ENCODE results near the gene VAPB.

The VAPB gene

DNA sequence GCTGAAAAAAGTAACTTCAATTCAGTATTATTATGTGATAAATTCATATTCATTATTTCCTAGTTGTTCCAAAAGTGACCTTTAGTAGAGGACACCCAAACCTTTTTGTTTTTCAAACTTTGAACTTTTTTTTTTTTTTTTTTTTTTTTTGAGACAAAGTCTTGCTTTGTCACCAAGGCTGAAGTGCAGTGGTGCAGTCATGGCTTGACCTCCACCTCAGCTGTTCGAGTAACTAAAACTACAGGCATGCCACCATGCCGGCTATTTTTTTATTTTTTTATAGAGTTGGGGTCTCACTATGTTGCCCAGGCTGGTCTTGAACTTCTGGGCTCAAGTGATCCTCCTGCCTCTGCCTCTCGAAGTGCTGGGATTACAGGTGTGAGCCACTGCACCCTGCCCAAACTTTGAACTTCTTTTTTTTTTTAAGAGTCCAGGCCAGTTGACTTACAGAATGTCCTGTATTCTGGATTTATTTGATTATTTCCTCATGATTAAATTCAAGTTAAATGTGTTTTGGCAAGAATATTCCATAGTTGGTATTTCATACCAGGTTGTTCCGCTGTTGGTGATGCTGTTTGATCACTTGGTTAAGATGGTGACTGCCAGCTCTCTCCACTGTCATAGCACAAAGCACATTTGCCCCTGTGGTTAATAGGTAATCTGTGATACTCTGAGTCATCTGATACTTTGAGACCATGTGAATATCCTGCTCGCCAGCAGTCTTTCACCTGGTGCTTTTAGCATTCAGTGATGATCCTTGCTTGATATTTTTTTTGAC, 48.0 kb downstream of the VAPB start:
- no peak for DNase-seq (ENCODE audit: low spot score)

- DNase-seq (ENCODE audit: low spot score) = no peak
Measured at GRCh38 chr20:58438970-58439808, 50.2 kb downstream of the VAPB start.

GRCh38 chr20:58440021-58440767, 51.2 kb downstream of the VAPB start:
- no peak for DNase-seq (ENCODE audit: low spot score)

DNA sequence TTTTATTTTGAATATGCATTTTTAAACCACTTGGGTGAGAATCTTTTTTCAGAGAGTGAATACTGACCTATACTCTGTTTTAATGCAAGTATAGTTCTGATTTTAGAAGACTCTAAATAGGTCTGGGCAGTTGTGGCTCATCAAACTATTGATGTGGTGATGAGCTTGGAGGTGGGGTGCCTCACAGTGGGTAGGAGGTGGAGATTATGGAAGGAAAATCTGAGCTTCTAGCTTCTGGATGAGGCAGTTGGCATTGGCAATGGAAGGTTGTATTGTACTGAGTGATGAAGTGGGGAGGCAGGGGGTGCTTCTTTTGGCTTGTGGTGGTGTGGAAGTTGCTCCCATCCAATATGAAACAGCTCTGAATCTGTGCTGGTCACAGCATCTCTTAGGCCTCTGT, 52.7 kb downstream of the VAPB start:
- DNase-seq (ENCODE audit: low spot score) = no peak

DNA sequence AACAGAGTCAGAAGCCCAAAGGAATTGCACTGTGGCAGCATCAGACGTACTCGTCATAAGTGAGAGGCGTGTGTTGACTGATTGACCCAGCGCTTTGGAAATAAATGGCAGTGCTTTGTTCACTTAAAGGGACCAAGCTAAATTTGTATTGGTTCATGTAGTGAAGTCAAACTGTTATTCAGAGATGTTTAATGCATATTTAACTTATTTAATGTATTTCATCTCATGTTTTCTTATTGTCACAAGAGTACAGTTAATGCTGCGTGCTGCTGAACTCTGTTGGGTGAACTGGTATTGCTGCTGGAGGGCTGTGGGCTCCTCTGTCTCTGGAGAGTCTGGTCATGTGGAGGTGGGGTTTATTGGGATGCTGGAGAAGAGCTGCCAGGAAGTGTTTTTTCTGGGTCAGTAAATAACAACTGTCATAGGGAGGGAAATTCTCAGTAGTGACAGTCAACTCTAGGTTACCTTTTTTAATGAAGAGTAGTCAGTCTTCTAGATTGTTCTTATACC, 55.8 kb downstream of the VAPB start:
- DNase-seq (ENCODE audit: low spot score) = no peak

DNA sequence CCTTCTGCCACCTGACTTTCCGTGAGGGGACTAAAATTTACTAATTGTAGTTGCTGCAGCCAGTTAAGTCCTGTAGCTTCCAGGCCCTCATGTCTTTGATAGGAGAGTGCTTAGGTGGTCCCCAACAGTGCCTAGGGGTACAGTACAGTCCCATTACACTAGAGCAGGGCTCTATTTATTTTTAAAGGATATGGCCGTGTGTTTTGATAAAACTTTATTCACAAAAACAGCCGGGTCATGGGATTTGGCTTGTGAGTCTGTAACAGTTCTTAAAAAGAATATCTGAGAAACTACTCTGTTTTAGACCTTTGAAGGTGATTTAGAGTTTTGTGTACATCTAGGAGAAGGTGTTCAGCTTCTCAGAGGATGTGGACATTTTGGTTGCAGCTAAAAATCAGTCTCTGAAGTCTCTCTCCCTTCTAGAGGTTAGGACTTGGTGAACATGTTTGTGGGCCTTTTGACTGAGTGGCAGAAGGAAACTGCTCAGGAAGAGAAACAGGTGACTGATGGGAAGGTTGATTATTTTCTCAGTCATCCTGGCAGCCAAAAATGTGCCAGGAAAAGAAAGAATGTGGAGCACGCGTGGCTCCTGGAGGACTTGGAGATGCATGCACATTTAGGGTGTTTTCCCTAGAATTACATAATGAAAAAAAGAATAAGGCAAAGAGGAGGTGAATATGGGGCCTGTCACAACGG, 57.4 kb downstream of the VAPB start:
- DNase-seq (ENCODE audit: low spot score) = no peak

- no peak for DNase-seq (ENCODE audit: low spot score)
Measured at GRCh38 chr20:58446960-58447265, 57.9 kb downstream of the VAPB start.

DNA sequence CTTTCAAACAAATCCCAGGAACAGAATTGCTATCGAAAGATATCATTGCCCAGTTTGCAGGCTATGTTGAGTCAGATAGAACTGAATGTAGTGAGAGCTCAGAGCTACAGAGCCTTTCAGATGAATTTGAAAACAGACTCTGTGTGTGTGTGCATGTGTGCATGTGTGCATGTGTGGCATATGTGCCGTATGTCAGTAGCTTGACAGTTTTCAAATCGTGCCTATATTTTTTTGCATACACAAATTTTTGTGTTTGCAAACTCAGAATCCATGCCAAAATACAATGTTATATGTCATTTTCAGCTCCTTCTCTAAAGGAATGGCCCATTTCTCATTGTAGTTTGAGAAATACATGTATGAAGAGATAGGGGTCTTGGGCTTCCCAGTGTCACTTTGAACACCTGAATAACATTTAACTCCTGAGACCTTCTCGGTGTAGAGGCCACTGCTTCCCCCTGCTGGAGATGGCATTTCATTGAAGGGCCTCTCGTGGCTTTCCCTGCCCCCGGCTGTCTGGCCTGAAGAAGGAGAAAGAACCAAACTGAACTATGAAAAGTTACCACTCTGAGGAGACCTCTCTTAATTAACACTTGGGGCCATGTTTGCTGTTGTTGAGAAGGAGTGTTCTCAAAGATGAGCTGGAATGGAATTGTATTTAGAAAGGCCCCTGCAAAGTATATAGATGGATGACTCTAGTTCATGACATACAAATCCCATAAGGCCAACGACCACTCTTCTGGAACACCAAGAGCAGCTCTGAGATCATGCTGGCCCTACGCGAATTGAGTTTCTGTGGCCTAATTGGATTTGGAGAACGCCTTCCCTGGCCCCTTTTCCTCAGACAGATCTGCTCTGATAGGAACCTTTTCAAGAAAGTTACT, 58.7 kb downstream of the VAPB start:
- DNase-seq (ENCODE audit: low spot score) = peak; percentile 20

GRCh38 chr20:58448958-58449357, 59.9 kb downstream of the VAPB start:
- DNase-seq (ENCODE audit: low spot score) = no peak

DNA sequence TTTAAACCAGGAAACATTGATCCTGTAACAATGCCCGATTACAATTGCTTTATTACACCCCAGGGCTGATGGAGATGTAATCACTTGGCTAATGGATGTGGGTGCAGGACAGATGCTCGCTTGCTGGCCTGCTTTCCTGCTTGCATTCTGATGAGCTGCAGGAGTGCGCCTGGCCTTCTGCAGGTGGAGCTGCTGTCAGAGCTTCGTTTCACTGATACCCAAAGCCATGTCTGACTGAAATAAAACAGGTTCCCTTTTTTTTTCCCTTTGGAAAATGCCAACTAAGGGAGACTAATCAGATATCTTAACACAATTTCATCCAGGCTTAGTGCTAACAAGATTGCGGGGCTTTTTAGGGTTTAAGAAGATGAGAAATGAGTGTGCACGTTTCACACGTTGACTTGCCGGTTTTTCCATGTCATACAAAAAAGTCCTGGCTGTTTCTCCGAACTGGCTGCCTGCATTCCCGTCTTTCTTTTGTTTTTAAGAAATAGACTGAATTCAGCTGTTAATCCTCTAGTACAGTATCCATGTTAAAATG, 60.7 kb downstream of the VAPB start:
- no peak for DNase-seq (ENCODE audit: low spot score)

DNA sequence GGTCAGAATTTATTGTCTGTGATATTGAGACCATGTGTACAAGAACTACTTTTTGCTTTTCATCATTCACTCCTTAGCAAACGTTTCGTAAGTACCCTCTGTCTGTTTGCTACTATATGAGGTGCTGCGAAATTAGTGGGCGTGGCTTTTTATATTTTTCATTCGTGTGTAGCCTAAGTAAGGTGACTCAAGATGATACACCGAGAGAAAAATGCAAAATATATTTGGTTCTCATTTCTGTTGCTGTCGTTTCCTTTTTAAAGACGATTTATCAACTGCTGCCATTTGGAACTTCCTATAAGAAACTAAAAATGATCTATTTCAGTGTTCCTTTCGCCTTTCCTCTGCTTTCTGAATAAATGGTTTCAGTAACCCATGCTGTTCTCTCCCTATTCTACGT, 61.2 kb downstream of the VAPB start:
- no peak for DNase-seq (ENCODE audit: low spot score)

GRCh38 chr20:58452667-58453255, 63.7 kb downstream of the VAPB start:
- no peak for DNase-seq (ENCODE audit: low spot score)

DNA sequence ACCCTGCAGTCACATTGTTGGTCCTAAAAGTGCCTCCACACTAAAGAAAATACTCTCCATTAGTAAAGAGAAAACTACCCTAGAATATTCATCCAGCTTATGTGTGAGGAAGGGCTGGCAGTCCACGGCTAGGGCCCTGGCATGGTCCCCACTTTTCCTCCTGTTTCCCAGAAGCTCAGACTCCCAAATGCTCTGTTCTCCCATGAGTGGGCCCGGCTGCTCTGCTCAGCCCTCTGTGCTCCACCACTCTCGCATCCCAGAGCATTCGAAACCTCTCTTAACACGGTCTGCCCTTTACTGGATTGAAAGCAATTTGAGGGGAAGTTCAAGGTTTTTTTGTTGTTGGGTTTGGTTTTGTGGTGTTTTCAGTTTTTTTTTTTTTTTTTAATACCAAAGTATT, 64.4 kb downstream of the VAPB start:
- no peak for DNase-seq (ENCODE audit: low spot score)

DNA sequence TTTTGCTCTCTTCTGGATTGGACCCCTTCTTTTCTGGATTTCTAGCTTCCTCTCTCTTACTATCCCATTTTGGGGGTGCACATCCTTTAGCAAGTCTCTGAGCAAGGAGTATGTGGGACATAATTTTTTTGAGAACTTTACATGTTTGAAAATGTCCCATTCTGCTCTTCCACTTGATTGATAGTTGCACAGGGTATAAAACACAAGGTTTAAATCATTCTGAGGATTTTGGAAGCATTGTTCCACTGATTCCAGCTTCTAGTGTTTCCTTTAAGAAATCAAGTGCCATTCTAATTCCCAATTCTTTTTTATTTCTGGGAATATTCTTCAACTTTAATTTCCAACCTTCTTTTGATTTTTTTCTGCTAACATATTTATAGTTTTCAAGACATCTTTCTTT, 65.4 kb downstream of the VAPB start:
- no peak for DNase-seq (ENCODE audit: low spot score)

GRCh38 chr20:58457083-58457695, 68.2 kb downstream of the VAPB start:
- DNase-seq (ENCODE audit: low spot score) = no peak

- DNase-seq (ENCODE audit: low spot score) = no peak
Measured at GRCh38 chr20:58458342-58459057, 69.5 kb downstream of the VAPB start.

GRCh38 chr20:58459058-58459750, 70.2 kb downstream of the VAPB start:
- no peak for DNase-seq (ENCODE audit: low spot score)

- DNase-seq (ENCODE audit: low spot score) = no peak
Measured at GRCh38 chr20:58461104-58461503, 72.1 kb downstream of the VAPB start.

DNA sequence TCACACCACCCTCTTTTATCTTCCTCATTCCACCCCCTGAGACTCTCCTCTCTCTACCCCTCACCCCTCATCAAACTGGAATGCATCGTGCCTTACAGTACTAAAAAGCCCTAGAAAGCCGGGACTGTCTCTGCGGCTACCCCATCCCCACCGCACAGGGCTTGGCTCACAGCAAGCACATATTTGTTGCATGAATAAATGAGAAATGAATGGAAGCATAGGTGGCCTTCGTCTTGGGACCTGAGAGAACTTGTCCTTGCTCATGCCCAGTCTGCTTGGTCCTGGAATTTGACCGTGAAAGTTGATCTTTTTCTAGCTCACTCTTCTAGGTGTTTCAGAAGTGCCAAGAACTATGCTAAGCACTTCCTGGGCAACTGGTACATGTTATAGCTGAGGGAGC, 72.9 kb downstream of the VAPB start:
- DNase-seq (ENCODE audit: low spot score) = no peak
